Adipocyte (in vitro differentiated cells): Measurements from ENCODE around the gene IGFL4.

ENCODE experiments used
- DNase-seq: peaks from one replicate; pipeline ENCODE4 v3.0.0-alpha.2; 2015; ENCODE audit warnings: low read depth
- H3K27me3 ChIP-seq: replicated peaks from 2 replicates; pipeline ENCODE4 v1.7.0; 2013; ENCODE audit warnings: mild to moderate bottlenecking, low read length, moderate library complexity; ENCODE audit not compliant: control insufficient read depth, insufficient read depth
- H3K36me3 ChIP-seq: 2 replicates; pipeline ENCODE4 v1.7.0; 2013; ENCODE audit warnings: low read length, mild to moderate bottlenecking, moderate library complexity; ENCODE audit not compliant: control insufficient read depth, insufficient read depth, severe bottlenecking
- H3K4me1 ChIP-seq: 2 replicates; pipeline ENCODE4 v1.7.0; 2013; ENCODE audit warnings: mild to moderate bottlenecking, low read length, moderate library complexity; ENCODE audit not compliant: control insufficient read depth, insufficient read depth
- H3K4me3 ChIP-seq: 2 replicates; pipeline ENCODE4 v1.7.0; 2013; ENCODE audit warnings: mild to moderate bottlenecking, low read length, moderate library complexity
- H3K9ac ChIP-seq: 2 replicates; pipeline ENCODE4 v1.7.0; 2013; ENCODE audit warnings: mild to moderate bottlenecking, low read length, moderate library complexity
- H3K9me3 ChIP-seq: 2 replicates; pipeline ENCODE4 v1.7.0; 2013; ENCODE audit warnings: mild to moderate bottlenecking, low read length, moderate library complexity; ENCODE audit not compliant: control insufficient read depth

Gene IGFL4

GRCh38 chr19:46018729-46019251, 22.0 kb downstream of the IGFL4 start:
- Histone ChIP-seq H3K4me1 (peaks cover 11% of the 10 kb centered on the region), H3K36me3 (no peaks in the 10 kb centered on the region), H3K4me3 (no peak overlapping the region), H3K9ac (no peak overlapping the region), H3K9me3 (no peaks in the 10 kb centered on the region), H3K27me3 (peaks cover 31% of the 10 kb centered on the region)
- DNase-seq, result no peak

GRCh38 chr19:46017874-46018675, 22.7 kb downstream of the IGFL4 start:
- Histone ChIP-seq H3K4me3 (no peak overlapping the region), H3K9me3 (no peaks in the 10 kb centered on the region), H3K9ac (no peak overlapping the region), H3K4me1 (peaks cover 11% of the 10 kb centered on the region), H3K27me3 (peaks cover 25% of the 10 kb centered on the region), H3K36me3 (no peaks in the 10 kb centered on the region)
- DNase-seq, result no peak

- no peak overlapping the region for H3K4me3 ChIP-seq
Measured at GRCh38 chr19:46017095-46017429, 23.7 kb downstream of the IGFL4 start.

GRCh38 chr19:46016426-46017094, 24.2 kb downstream of the IGFL4 start:
- DNase-seq, result peak; percentile 94
- Histone ChIP-seq H3K36me3 (no peaks in the 10 kb centered on the region), H3K9me3 (no peaks in the 10 kb centered on the region), H3K9ac (peak overlapping the region; percentile 29), H3K4me3 (peak overlapping the region; percentile 81), H3K27me3 (peaks cover 13% of the 10 kb centered on the region), H3K4me1 (peaks cover 11% of the 10 kb centered on the region)

More at GRCh38 chr19:46017095-46017429, 23.7 kb downstream of the IGFL4 start:
- peaks cover 16% of the 10 kb centered on the region for H3K27me3 ChIP-seq
- no peak for DNase-seq
- no peaks in the 10 kb centered on the region for H3K9me3 ChIP-seq
- no peak overlapping the region for H3K9ac ChIP-seq
- peaks cover 11% of the 10 kb centered on the region for H3K4me1 ChIP-seq
- no peaks in the 10 kb centered on the region for H3K36me3 ChIP-seq

- no peaks in the 10 kb centered on the region for H3K9me3 ChIP-seq
- H3K9ac ChIP-seq, result no peak overlapping the region
- H3K4me3 ChIP-seq, result peak overlapping the region; percentile 81
- peak; percentile 23 for DNase-seq
- H3K36me3 ChIP-seq, result no peaks in the 10 kb centered on the region
- peaks cover 11% of the 10 kb centered on the region for H3K4me1 ChIP-seq
- peaks cover 13% of the 10 kb centered on the region for H3K27me3 ChIP-seq
Measured at GRCh38 chr19:46015687-46016425, 24.9 kb downstream of the IGFL4 start.

GRCh38 chr19:46014941-46015686, 25.7 kb downstream of the IGFL4 start:
- no peak overlapping the region for H3K4me3 ChIP-seq
- DNase-seq, result peak; percentile 48
- H3K4me1 ChIP-seq, result peaks cover 11% of the 10 kb centered on the region
- H3K9ac ChIP-seq, result no peak overlapping the region
- no peaks in the 10 kb centered on the region for H3K36me3 ChIP-seq
- H3K9me3 ChIP-seq, result no peaks in the 10 kb centered on the region
- H3K27me3 ChIP-seq, result peaks cover 13% of the 10 kb centered on the region

- Histone ChIP-seq H3K36me3 (no peaks in the 10 kb centered on the region), H3K4me3 (no peak overlapping the region), H3K9me3 (no peaks in the 10 kb centered on the region), H3K4me1 (peaks cover 11% of the 10 kb centered on the region), H3K27me3 (peaks cover 13% of the 10 kb centered on the region), H3K9ac (no peak overlapping the region)
- DNase-seq, result no peak
Measured at GRCh38 chr19:46014534-46014933, 26.3 kb downstream of the IGFL4 start.

- Histone ChIP-seq H3K4me1 (peaks cover 4% of the 10 kb centered on the region), H3K4me3 (no peak overlapping the region), H3K27me3 (peaks cover 6% of the 10 kb centered on the region), H3K36me3 (peaks cover 3% of the 10 kb centered on the region), H3K9ac (no peak overlapping the region), H3K9me3 (no peaks in the 10 kb centered on the region)
- peak; percentile 76 for DNase-seq
Measured at GRCh38 chr19:46009530-46010510, 31.0 kb downstream of the IGFL4 start.

GRCh38 chr19:46006411-46006810, 34.4 kb downstream of the IGFL4 start:
- Histone ChIP-seq H3K36me3 (peaks cover 7% of the 10 kb centered on the region), H3K9ac (no peak overlapping the region), H3K9me3 (no peaks in the 10 kb centered on the region), H3K4me3 (no peak overlapping the region), H3K4me1 (no peaks in the 10 kb centered on the region), H3K27me3 (no peaks in the 10 kb centered on the region)
- DNase-seq, result no peak

- no peak overlapping the region for H3K4me3 ChIP-seq
- DNase-seq, result no peak
- H3K9ac ChIP-seq, result no peak overlapping the region
- H3K27me3 ChIP-seq, result no peaks in the 10 kb centered on the region
- H3K4me1 ChIP-seq, result no peaks in the 10 kb centered on the region
- H3K36me3 ChIP-seq, result peaks cover 7% of the 10 kb centered on the region
- H3K9me3 ChIP-seq, result no peaks in the 10 kb centered on the region
Measured at GRCh38 chr19:46002678-46003275, 38.0 kb downstream of the IGFL4 start.
